GM12878 (cell line): ENCODE measurements around the gene LMAN2L. TPM values are rescaled to one million over a fixed set of nuclear protein-coding genes. Genes with fewer than 3 reads are reported as not detected.

Experiments
- ATF7 ChIP-seq: fragments of 450-650 bp; IDR thresholded peaks from 2 replicates; pipeline ENCODE4 v1.6.1; 2016; ENCODE audit warnings: low read depth, mild to moderate bottlenecking
- CEBPB ChIP-seq, 2 experiments: fragments of 150-350 bp in 1 of 2; IDR thresholded peaks; 2 replicates each; pipeline ENCODE4 v1.6.1; 2012 to 2014; ENCODE audit warnings: low read depth in 2 of 2, low read length in 2 of 2, borderline replicate concordance in 1 of 2, inconsistent platforms in 1 of 2
- CHD2 ChIP-seq: IDR thresholded peaks from 2 replicates; pipeline ENCODE4 v1.6.1; 2011; ENCODE audit warnings: low read depth, low read length, improper control_type of control experiment, borderline replicate concordance
- CREB1 ChIP-seq: IDR thresholded peaks from 2 replicates; pipeline ENCODE4 v1.6.1; 2012; ENCODE audit warnings: low read depth, mild to moderate bottlenecking, inconsistent platforms
- E2F4 ChIP-seq: IDR thresholded peaks from 2 replicates; pipeline ENCODE4 v1.6.1; 2012; ENCODE audit warnings: low read depth, low read length, improper control_type of control experiment
- ETV6 ChIP-seq, 2 experiments: fragments of 450-650 bp in 1 of 2; IDR thresholded peaks in 1 of 2; conservative IDR thresholded peaks in 1 of 2; 2 replicates each; pipeline ENCODE4 v1.6.1; 2014; ENCODE audit warnings: antibody characterized with exemption in 1 of 2, borderline replicate concordance in 1 of 2, low read depth in 1 of 2, mild to moderate bottlenecking in 1 of 2, moderate library complexity in 1 of 2
- HSF1 ChIP-seq: fragments of 150-350 bp; IDR thresholded peaks from 2 replicates; pipeline ENCODE4 v1.6.1; 2014; ENCODE audit warnings: mild to moderate bottlenecking, low read depth, low read length
- IRF5 ChIP-seq: fragments of 450-650 bp; IDR thresholded peaks from 2 replicates; pipeline ENCODE4 v1.6.1; 2017; ENCODE audit warnings: borderline replicate concordance
- MEF2A ChIP-seq: IDR thresholded peaks from 2 replicates; pipeline ENCODE4 v1.6.1; 2011; ENCODE audit warnings: low read depth, mild to moderate bottlenecking, low read length, moderate library complexity; ENCODE audit not compliant: insufficient read depth
- MTA2 ChIP-seq: fragments of 450-650 bp; IDR thresholded peaks from 2 replicates; pipeline ENCODE4 v1.6.1; 2016; ENCODE audit warnings: low read depth, mild to moderate bottlenecking, moderate library complexity
- MXI1 ChIP-seq: fragments of 150-350 bp; IDR thresholded peaks from 2 replicates; pipeline ENCODE4 v1.6.1; 2011; ENCODE audit warnings: low read depth, mild to moderate bottlenecking, inconsistent platforms, low read length, improper control_type of control experiment
- NR2F1 ChIP-seq: fragments of 450-650 bp; conservative IDR thresholded peaks from 2 replicates; pipeline ENCODE4 v1.6.1; 2017; ENCODE audit warnings: mild to moderate bottlenecking
- PML ChIP-seq: IDR thresholded peaks from 2 replicates; pipeline ENCODE4 v1.6.1; 2012; ENCODE audit warnings: low read length, inconsistent platforms
- RUNX3 ChIP-seq: IDR thresholded peaks from 2 replicates; pipeline ENCODE4 v1.6.1; 2012; ENCODE audit warnings: low read length, inconsistent platforms
- SRF ChIP-seq, 2 experiments: IDR thresholded peaks; 2 replicates each; pipeline ENCODE4 v1.6.1; 2011; ENCODE audit warnings: low read depth in 2 of 2, low read length in 2 of 2, mild to moderate bottlenecking in 1 of 2, moderate library complexity in 1 of 2
- TCF12 ChIP-seq: IDR thresholded peaks from 2 replicates; pipeline ENCODE4 v1.6.1; 2011; ENCODE audit warnings: low read depth, mild to moderate bottlenecking, low read length
- TCF3 ChIP-seq: IDR thresholded peaks from 2 replicates; pipeline ENCODE4 v1.6.1; 2012; ENCODE audit warnings: low read depth, mild to moderate bottlenecking, low read length, borderline replicate concordance; ENCODE audit not compliant: insufficient read depth
- USF2 ChIP-seq: IDR thresholded peaks from 2 replicates; pipeline ENCODE4 v1.6.1; 2011; ENCODE audit warnings: low read depth, low read length, improper control_type of control experiment, borderline replicate concordance
- YBX1 ChIP-seq: fragments of 450-650 bp; IDR thresholded peaks from 2 replicates; pipeline ENCODE4 v1.6.1; 2016; ENCODE audit warnings: antibody characterized with exemption
- ZBTB40 ChIP-seq: fragments of 450-650 bp; IDR thresholded peaks from 2 replicates; pipeline ENCODE4 v1.6.1; 2016; ENCODE audit warnings: mild to moderate bottlenecking, moderate library complexity, borderline replicate concordance
- polyA plus RNA-seq, 11 experiments: library from polyadenylated mRNA; depleted of rRNA in 4 of 11; unstranded in 6 of 11; stranded (reverse) in 5 of 11; fragments of >200 nt; fragmentation: Nextera tagmentation in 4 of 11; fragmentation: Illumina TruSeq in 1 of 11; extraction: Ambion mirVana in 4 of 11; extraction: Trizol in 1 of 11; gene quantifications; 1 replicate in 1 of 11; 2 replicates in 10 of 11; pipeline versions ENCODE4 v1.2.1 to v1.2.3, GENCODE V29; 2011 to 2016; ENCODE audit warnings: inconsistent platforms in 2 of 11, missing spikeins in 2 of 11, low read depth in 1 of 11
- total RNA-seq, 4 experiments: library from RNA; depleted of rRNA in 3 of 4; stranded (reverse); fragments of >200 nt in 3 of 4; fragmentation: Illumina TruSeq in 1 of 4; extraction: Trizol in 1 of 4; gene quantifications; 2 replicates each; pipeline versions ENCODE4 v1.2.1 to v1.2.3, GENCODE V29; 2013 to 2021

LMAN2L gene
- total and polyA plus RNA-seq, 10 of the 15 experiments (the other 5 are each of a cell fraction or from before 2014, with no cell fraction given), result 5.7 to 16.3 (median 10.7) TPM

- no peak for TF ChIP-seq IRF5
- 0 out of 2 replicates have a peak, but pooled peaks have one; percentile 54 for TF ChIP-seq CREB1
- TF ChIP-seq ATF7, result peak; percentile 50; the same call in 1 of the 2 replicates
- no peak for TF ChIP-seq NR2F1
- TF ChIP-seq CHD2, result no peak
- TF ChIP-seq HSF1, result no peak
- no peak for TF ChIP-seq TCF3
- TF ChIP-seq MTA2, result peak; percentile 35; the same call in 1 of the 2 replicates
- no peak for TF ChIP-seq USF2
- TF ChIP-seq TCF12, result 0 out of 2 replicates have a peak, but pooled peaks have one; percentile 21
- TF ChIP-seq ETV6 (conservative IDR thresholded peaks at IDR 0.05 in 1 of 2, IDR thresholded peaks at IDR 0.05 in 1 of 2; ENCODE audit: borderline replicate concordance in 1 of 2, low read depth in 1 of 2), result no peak
- peak; percentile 36; the same call in 1 of the 2 replicates for TF ChIP-seq RUNX3
- peak; percentile 84 for TF ChIP-seq MEF2A
- no peak for TF ChIP-seq YBX1
- TF ChIP-seq CEBPB (IDR thresholded peaks at IDR 0.05; ENCODE audit: borderline replicate concordance in 1 of 2, low read depth in 2 of 2, low read length in 2 of 2), result no peak
- TF ChIP-seq SRF (IDR thresholded peaks at IDR 0.05; ENCODE audit: low read depth in 2 of 2, low read length in 2 of 2), result no peak
- peak; percentile 59; the same call in 1 of the 2 replicates for TF ChIP-seq PML
- TF ChIP-seq ZBTB40, result no peak
- TF ChIP-seq MXI1, result 0 out of 2 replicates have a peak, but pooled peaks have one; percentile 28
- TF ChIP-seq E2F4, result no peak
These were observed 33.2 kb upstream of the LMAN2L start (continued) for GRCh38 chr2:96772903-96773671.
